ENCODE data around the gene ABCG1. TPM values are rescaled to one million over a fixed set of nuclear protein-coding genes. Genes with fewer than 3 reads are reported as not detected.

ABCG1 gene
- total RNA-seq, 4 donors from 2014 or later = 3.4 to 43.3 (median 10.3) TPM

DNA sequence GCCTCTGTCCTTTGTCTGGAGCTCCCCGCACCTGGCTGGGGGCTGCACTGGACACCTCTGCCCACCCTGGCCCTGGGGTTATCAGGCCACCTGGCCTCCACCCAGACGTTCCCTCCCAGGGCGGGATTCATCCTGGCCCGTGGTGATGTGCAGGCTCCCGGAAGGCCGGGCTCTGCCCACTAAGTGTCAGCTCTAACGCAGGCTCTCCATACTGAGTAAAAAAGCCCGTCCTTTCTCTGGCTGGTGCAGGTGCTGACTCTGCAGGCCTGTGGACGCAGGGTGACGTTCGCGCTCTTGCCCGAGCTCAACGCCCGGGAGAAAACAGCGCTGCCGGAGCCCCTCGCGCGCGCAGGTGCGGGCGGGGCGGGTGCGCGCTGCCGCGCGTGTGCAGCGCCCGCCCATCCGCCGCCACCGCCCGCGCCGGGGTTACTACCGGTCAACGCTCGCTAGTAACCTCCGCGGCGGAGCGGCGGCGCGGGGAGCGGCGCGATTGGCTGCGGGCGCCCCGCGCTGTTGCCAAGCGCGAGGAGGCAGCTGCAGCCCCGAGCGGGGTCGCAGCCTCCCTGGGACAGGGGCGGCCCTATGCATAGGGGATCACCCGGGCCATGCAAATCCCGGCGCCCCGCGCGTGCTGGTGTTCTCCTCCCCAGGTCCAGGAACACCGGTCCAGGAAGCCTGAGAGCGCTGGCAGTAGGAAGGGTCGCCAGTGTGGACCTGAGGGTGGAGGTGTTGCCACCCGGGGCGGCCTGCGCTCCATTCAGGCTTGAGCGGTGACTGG, 15.7 kb downstream of the ABCG1 start:
- Histone ChIP-seq H3K4me3 (peak overlapping the region; percentile 59 to 71 (median 65)), H3K4me1 (peaks cover 81 to 85% of the 10 kb centered on the region in 2 donors), H3K36me3 (no peaks in the 10 kb centered on the region), H3K9me3 (no peaks in the 10 kb centered on the region), H3K27ac (peak overlapping the region; percentile 89 to 99 (median 93)), H3K27me3 (no peaks in the 10 kb centered on the region)
- in situ Hi-C loops (cut with MboI; ENCODE audit: low sequenced_read_pairs in 4 of 4) (no loop called here), intact Hi-C loops (cut with DNase I; ENCODE audit: low total_unique reads) (loop anchor here (2.0 to 10.0 kb wide), 4 partner anchors 142 to 296 kb away; partner anchors contain the start of genes C2CD2 and ZBTB21)
- TF ChIP-seq POLR2A (IDR thresholded peaks at IDR 0.05) = peak; percentile 50 to 78
- TF ChIP-seq, protein P1, sequence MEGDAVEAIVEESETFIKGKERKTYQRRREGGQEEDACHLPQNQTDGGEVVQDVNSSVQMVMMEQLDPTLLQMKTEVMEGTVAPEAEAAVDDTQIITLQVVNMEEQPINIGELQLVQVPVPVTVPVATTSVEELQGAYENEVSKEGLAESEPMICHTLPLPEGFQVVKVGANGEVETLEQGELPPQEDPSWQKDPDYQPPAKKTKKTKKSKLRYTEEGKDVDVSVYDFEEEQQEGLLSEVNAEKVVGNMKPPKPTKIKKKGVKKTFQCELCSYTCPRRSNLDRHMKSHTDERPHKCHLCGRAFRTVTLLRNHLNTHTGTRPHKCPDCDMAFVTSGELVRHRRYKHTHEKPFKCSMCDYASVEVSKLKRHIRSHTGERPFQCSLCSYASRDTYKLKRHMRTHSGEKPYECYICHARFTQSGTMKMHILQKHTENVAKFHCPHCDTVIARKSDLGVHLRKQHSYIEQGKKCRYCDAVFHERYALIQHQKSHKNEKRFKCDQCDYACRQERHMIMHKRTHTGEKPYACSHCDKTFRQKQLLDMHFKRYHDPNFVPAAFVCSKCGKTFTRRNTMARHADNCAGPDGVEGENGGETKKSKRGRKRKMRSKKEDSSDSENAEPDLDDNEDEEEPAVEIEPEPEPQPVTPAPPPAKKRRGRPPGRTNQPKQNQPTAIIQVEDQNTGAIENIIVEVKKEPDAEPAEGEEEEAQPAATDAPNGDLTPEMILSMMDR (IDR thresholded peaks at IDR 0.05 in 4 of 5, conservative IDR thresholded peaks at IDR 0.05 in 1 of 5) = no peak
- ATAC-seq (peak; percentile 30 to 36), DNase-seq (peak; percentile 56 to 77)

DNA sequence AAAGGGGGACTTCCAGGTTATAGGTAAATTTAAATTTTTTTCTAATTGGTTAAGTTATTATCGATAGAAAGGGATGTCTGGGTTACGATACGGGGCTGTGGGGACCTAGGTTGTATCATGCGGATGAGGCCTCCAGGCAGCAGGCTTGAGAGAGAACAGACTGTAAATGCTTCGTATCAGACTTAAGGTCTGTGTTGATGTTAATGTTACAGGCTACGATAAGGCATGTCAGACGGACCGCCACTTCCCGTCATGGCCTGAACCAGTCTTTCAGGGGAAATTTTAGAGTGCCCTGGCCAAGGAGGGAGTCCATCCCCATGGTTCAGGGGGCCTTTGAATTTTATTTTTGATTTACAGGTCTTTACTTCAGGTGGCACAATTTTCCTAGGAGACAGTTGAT, 16.7 kb downstream of the ABCG1 start:
- ATAC-seq (no peak), DNase-seq (no peak)
- intact Hi-C loops (cut with DNase I; ENCODE audit: low total_unique reads) = loop anchor here (2.0 to 10.0 kb wide), 4 partner anchors 143 to 295 kb away; partner anchors contain the start of genes C2CD2 and ZBTB21

DNA sequence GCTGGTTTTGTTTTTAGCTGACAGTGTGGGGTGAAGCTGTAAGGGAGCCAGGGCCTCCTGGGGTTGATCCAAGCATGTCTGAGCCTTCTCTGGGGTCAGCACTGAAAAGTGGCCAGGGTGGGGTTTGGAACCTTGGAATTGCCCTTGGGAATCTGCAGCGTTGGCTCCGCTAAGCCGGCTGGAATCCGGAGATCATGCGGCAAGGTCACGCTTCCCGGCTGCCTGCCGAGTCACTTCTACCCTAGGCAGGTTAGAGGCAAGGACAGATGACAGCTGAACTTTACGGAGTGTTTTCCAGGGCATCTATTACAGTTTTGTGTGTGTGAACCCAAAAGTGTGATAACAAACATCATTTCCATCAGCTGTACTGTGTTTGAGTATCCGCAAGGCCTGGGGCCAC, 17.1 kb downstream of the ABCG1 start:
- in situ Hi-C loops (cut with MboI; ENCODE audit: low sequenced_read_pairs in 4 of 4) (no loop called here), intact Hi-C loops (cut with DNase I; ENCODE audit: low total_unique reads) (loop anchor here (5.0 to 10.0 kb wide), 3 partner anchors 144 to 281 kb away; partner anchors contain the start of genes C2CD2 and ZBTB21)
- H3K4me1 ChIP-seq = peaks cover 68 to 75% of the 10 kb centered on the region in 2 donors
- DNase-seq (peak in 1 of 2 donors; percentile 74), ATAC-seq (peak in 1 of 2 donors; percentile 10)
- no peaks in the 10 kb centered on the region for H3K27me3 ChIP-seq
- peak overlapping the region in 3 of 4 donors; percentile 11 to 63 (median 19) for H3K4me3 ChIP-seq
- peak overlapping the region; percentile 89 to 99 (median 93) for H3K27ac ChIP-seq
- no peaks in the 10 kb centered on the region for H3K36me3 ChIP-seq
- H3K9me3 ChIP-seq = no peaks in the 10 kb centered on the region
- TF ChIP-seq, protein P1 (IDR thresholded peaks at IDR 0.05 in 4 of 5, conservative IDR thresholded peaks at IDR 0.05 in 1 of 5) = no peak
- no peak for TF ChIP-seq POLR2A (IDR thresholded peaks at IDR 0.05)

More for the DNA sequence above, 16.7 kb downstream of the ABCG1 start:
- in situ Hi-C loops (cut with MboI; ENCODE audit: low sequenced_read_pairs in 4 of 4) = no loop called here
- Histone ChIP-seq H3K27ac (peak overlapping the region; percentile 89 to 99 (median 93)), H3K27me3 (no peaks in the 10 kb centered on the region), H3K36me3 (no peaks in the 10 kb centered on the region), H3K4me1 (peaks cover 72 to 79% of the 10 kb centered on the region in 2 donors), H3K9me3 (no peaks in the 10 kb centered on the region), H3K4me3 (peak overlapping the region; percentile 59 to 71 (median 65))
- TF ChIP-seq, protein P1 (IDR thresholded peaks at IDR 0.05 in 4 of 5, conservative IDR thresholded peaks at IDR 0.05 in 1 of 5) = no peak
- TF ChIP-seq POLR2A (IDR thresholded peaks at IDR 0.05) = no peak

- DNase-seq = no peak
- H3K4me1 ChIP-seq = peaks cover 61 to 68% of the 10 kb centered on the region in 2 donors
These were observed 17.8 kb downstream of the ABCG1 start for GRCh38 chr21:42236693-42237092.

More at GRCh38 chr21:42236693-42237092, 17.8 kb downstream of the ABCG1 start:
- Histone ChIP-seq H3K36me3 (no peaks in the 10 kb centered on the region), H3K4me3 (no peak overlapping the region), H3K27ac (peak overlapping the region; percentile 89 to 99 (median 93)), H3K27me3 (no peaks in the 10 kb centered on the region), H3K9me3 (no peaks in the 10 kb centered on the region)
- no peak for TF ChIP-seq POLR2A (IDR thresholded peaks at IDR 0.05)
- TF ChIP-seq, protein P1 (IDR thresholded peaks at IDR 0.05 in 4 of 5, conservative IDR thresholded peaks at IDR 0.05 in 1 of 5) = no peak
- intact Hi-C loops (cut with DNase I; ENCODE audit: low total_unique reads) (loop anchor here (5.0 to 10.0 kb wide), 3 partner anchors 144 to 282 kb away; partner anchors contain the start of genes C2CD2 and ZBTB21), in situ Hi-C loops (cut with MboI; ENCODE audit: low sequenced_read_pairs in 4 of 4) (no loop called here)
- no peak for ATAC-seq
